GM12801 (cell line): ENCODE data around the gene AGAP1.

Experiments used
- CTCF ChIP-seq: IDR thresholded peaks from one replicate; pipeline ENCODE4 v1.5.1; 2011; ENCODE audit warnings: control low read depth; ENCODE audit not compliant: insufficient read length; ENCODE audit errors: extremely low read depth

Gene AGAP1

GRCh38 chr2:235931676-235932075 lies 437.8 kb downstream of the AGAP1 start:
- no peak for TF ChIP-seq CTCF

- TF ChIP-seq CTCF, result no peak
These were observed 440.4 kb downstream of the AGAP1 start for GRCh38 chr2:235934059-235934773.

GRCh38 chr2:235934774-235935484 lies 441.1 kb downstream of the AGAP1 start:
- no peak for TF ChIP-seq CTCF

- TF ChIP-seq CTCF, result no peak
These were observed 441.9 kb downstream of the AGAP1 start for GRCh38 chr2:235935773-235936172.

GRCh38 chr2:235936493-235936892 lies 442.6 kb downstream of the AGAP1 start:
- no peak for TF ChIP-seq CTCF

- no peak for TF ChIP-seq CTCF
These were observed 443.2 kb downstream of the AGAP1 start for GRCh38 chr2:235937087-235937486.

- TF ChIP-seq CTCF, result no peak
These were observed 443.7 kb downstream of the AGAP1 start for GRCh38 chr2:235937526-235937925.
